Activated T-helper 2 cell treated with anti-CD3 and anti-CD28 coated beads, Interferon-gamma antibody, Interleukin-2, Interleukin-4, amounts not matched to agents 10 μg/mL and 5 μg/mL and 100 μg/mL, durations not matched to agents 14 hours and 24 hours and 36 hours (primary cell): ENCODE results near the gene TMEM231. TPM values are rescaled to one million over a fixed set of nuclear protein-coding genes. Genes with fewer than 3 reads are reported as not detected.
"Not testable (repeated sequence)": the region's sequence is repeated elsewhere in the genome, so short reads cannot be mapped to it uniquely, and the experiment has no call there.

ENCODE experiments used
- DNase-seq: peaks from one replicate; pipeline ENCODE4 v3.0.0; 2021; ENCODE audit warnings: low spot score
- H3K27ac Mint-ChIP-seq: one replicate; pipeline ENCODE4 v1.8.0; 2021; ENCODE audit warnings: mixed read lengths
- H3K27me3 Mint-ChIP-seq: one replicate; pipeline ENCODE4 v1.8.0; 2021; ENCODE audit warnings: low read depth, mixed read lengths
- H3K36me3 Mint-ChIP-seq: one replicate; pipeline ENCODE4 v1.8.0; 2021; ENCODE audit warnings: low read depth, mixed read lengths
- H3K4me1 Mint-ChIP-seq: one replicate; pipeline ENCODE4 v1.8.0; 2021; ENCODE audit warnings: low read depth, mixed read lengths
- H3K4me3 Mint-ChIP-seq: one replicate; pipeline ENCODE4 v1.8.0; 2021; ENCODE audit warnings: low read depth, mild to moderate bottlenecking, moderate library complexity, mixed read lengths
- H3K9me3 Mint-ChIP-seq: one replicate; pipeline ENCODE4 v1.8.0; 2021; ENCODE audit warnings: mixed read lengths
- intact Hi-C: fragments of 100-400 bp; cut with micrococcal nuclease; formaldehyde crosslinking; loops from one replicate; pipeline ENCODE4 v1.15.1; 2023
- total RNA-seq: library from RNA; stranded (reverse); gene quantifications from 2 replicates; pipeline ENCODE4 v1.2.3, GENCODE V29; 2022

Gene TMEM231
- total RNA-seq, 1 donor from 2014 or later, result 3.4 TPM

DNA sequence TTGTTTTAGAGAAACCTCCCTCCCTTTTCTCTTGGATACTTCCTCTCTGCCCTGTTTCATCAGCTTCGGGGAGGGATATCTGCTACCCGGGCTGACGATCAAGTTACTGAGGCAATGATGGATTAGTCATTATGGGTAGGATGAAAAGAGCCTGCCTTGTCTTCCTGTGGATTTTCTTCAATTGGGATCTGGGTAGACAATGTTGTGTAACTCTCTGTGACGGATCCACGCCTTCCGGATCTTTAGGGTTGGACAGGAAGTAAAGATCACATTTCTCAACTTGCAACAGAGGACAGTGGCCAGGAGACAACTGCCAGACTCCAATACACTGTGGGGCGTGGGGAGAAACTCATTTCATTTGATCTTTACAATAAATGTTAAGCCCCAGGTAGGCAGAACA is 49.5 kb downstream of the TMEM231 start:
- H3K4me1 Mint-ChIP-seq, result peaks cover 3% of the 10 kb centered on the region
- H3K36me3 Mint-ChIP-seq, result no peaks in the 10 kb centered on the region
- peaks cover 7% of the 10 kb centered on the region for H3K27me3 Mint-ChIP-seq
- intact Hi-C loops, result no loop called here
- H3K9me3 Mint-ChIP-seq, result no peaks in the 10 kb centered on the region
- DNase-seq, result no peak
- no peak overlapping the region for H3K27ac Mint-ChIP-seq
- H3K4me3 Mint-ChIP-seq, result no peak overlapping the region

DNA sequence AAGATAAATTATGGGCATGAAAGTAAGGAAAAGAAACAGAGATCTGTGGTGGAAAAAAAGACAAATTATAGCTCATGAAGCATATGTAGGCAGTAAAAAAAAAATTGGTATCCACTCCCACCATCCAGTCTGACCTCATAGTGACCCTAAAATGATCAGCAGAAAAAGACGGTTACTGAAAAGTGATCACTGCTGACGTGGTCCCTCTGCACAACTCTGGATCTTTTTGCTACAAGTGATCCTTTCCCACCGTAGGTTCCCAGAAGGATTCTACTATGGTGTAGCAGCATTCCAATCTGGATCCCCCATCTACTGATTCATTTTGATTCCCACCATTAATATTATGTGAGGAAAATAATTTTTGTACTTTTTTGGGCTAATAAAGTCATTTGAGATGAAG is 49.9 kb downstream of the TMEM231 start:
- Mint-ChIP-seq H3K9me3 (no peaks in the 10 kb centered on the region), H3K27me3 (peaks cover 7% of the 10 kb centered on the region), H3K4me3 (no peak overlapping the region), H3K4me1 (peaks cover 3% of the 10 kb centered on the region), H3K27ac (no peak overlapping the region), H3K36me3 (no peaks in the 10 kb centered on the region)
- intact Hi-C loops, result no loop called here
- DNase-seq, result no peak

DNA sequence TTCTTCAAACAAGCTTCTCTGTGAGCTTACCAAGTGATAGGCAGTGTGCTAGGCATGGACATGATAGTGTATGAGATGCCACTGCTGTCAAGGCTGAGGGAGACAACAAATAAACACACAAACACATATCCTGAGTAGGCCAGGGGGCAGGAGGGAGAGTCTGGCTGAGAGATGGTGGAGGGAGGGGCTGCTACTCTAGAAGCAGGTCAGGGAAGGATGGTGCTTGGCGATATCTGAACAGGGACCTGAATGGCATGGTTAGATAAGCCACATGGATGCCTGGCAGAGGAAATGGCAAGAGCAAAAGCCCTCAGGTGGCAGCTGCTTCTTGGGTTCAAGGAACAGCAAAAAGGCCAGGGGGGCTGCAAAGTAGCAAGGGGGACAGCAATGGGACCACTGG is 52.3 kb downstream of the TMEM231 start:
- Mint-ChIP-seq H3K27me3 (peaks cover 12% of the 10 kb centered on the region), H3K27ac (no peak overlapping the region), H3K9me3 (no peaks in the 10 kb centered on the region)

DNA sequence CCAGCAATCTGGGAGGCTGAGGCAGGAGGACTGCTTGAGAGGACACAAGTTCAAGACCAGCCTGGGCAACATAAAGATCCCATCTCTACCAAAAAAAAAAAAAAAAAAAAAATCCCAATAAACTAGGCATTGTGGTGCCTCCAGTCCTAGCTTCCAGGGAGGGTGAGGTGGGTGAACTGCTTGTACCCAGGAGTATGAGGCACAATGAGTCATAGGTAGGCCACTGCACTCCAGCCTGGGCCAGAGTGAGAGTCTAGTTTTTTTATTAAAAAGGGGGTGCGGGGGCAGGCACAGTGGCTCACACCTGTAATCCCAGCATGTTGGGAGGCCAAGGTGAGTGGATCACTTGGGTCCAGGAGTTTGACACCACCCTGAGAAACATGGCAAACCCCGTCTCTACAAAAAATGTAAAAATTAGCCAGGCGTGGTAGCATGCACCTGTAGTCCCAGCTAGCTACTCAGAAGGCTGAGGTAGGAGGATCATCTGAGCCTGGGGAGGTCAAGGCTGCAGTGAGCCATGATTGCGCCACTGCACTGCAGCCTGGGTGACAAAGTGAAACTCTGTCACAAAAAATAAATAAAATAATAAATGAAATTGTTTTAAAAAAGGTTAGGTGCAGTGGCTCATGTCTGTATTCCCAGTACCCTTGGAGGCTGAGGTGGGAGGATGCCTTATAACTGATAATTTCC is 53.0 kb downstream of the TMEM231 start:
- H3K27ac Mint-ChIP-seq, result no peak overlapping the region
- H3K4me3 Mint-ChIP-seq, result no peak overlapping the region
- intact Hi-C loops, result no loop called here
- no peaks in the 10 kb centered on the region for H3K9me3 Mint-ChIP-seq
- DNase-seq, result no peak
- H3K27me3 Mint-ChIP-seq, result peaks cover 10% of the 10 kb centered on the region
- peaks cover 3% of the 10 kb centered on the region for H3K4me1 Mint-ChIP-seq
- no peaks in the 10 kb centered on the region for H3K36me3 Mint-ChIP-seq

More for the DNA sequence above, 52.3 kb downstream of the TMEM231 start:
- intact Hi-C loops, result no loop called here
- Mint-ChIP-seq H3K4me3 (no peak overlapping the region), H3K4me1 (peaks cover 3% of the 10 kb centered on the region), H3K36me3 (no peaks in the 10 kb centered on the region)
- DNase-seq, result no peak

DNA sequence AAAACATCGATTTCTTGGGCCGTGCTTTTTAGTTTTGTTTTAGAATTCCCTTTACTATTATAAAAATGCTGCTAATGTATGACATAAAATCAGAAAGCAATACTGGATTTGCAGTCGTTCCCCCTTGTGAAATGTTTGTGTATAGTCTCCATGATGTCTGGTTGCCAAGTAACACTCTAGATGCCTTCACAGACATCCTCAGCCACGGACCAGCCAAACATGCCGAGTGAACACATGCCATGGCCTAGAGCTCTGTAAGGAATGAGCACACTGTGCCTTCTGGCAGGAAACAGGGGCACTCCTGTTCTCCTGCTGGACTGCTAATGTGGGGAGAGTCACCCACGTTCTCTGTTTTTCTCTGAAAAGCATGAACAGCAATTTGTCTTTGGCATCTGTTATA is 54.2 kb downstream of the TMEM231 start:
- H3K36me3 Mint-ChIP-seq, H3K4me3 Mint-ChIP-seq, intact Hi-C loops, DNase-seq, H3K9me3 Mint-ChIP-seq, H3K27ac Mint-ChIP-seq, H3K4me1 Mint-ChIP-seq: not testable (repeated sequence)
- peaks cover 20% of the 10 kb centered on the region for H3K27me3 Mint-ChIP-seq

DNA sequence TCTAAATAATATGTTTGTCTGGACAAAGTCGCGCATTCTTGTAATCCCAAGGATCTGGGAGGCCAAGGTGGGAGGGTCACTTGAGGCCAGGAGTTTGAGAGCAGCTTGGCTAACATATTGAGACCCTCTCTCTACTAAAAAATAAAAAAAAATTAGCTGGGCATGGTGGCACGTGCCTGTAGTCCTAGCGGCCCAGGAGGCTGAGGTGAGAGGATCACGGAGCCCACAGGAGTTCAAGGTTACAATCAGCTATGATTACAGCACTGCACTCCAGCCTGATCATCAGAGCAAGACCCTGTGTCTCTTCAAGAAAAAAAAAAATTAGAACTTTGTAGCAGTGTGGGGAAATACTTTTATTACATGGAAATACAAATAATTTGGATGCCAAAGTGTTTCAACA is 54.7 kb downstream of the TMEM231 start:
- no peaks in the 10 kb centered on the region for H3K9me3 Mint-ChIP-seq
- H3K4me1 Mint-ChIP-seq, result peaks cover 3% of the 10 kb centered on the region
- no peaks in the 10 kb centered on the region for H3K36me3 Mint-ChIP-seq
- H3K27me3 Mint-ChIP-seq, result peaks cover 16% of the 10 kb centered on the region
- intact Hi-C loops, result no loop called here
- H3K4me3 Mint-ChIP-seq, result no peak overlapping the region
- H3K27ac Mint-ChIP-seq, result no peak overlapping the region
- DNase-seq, result no peak

DNA sequence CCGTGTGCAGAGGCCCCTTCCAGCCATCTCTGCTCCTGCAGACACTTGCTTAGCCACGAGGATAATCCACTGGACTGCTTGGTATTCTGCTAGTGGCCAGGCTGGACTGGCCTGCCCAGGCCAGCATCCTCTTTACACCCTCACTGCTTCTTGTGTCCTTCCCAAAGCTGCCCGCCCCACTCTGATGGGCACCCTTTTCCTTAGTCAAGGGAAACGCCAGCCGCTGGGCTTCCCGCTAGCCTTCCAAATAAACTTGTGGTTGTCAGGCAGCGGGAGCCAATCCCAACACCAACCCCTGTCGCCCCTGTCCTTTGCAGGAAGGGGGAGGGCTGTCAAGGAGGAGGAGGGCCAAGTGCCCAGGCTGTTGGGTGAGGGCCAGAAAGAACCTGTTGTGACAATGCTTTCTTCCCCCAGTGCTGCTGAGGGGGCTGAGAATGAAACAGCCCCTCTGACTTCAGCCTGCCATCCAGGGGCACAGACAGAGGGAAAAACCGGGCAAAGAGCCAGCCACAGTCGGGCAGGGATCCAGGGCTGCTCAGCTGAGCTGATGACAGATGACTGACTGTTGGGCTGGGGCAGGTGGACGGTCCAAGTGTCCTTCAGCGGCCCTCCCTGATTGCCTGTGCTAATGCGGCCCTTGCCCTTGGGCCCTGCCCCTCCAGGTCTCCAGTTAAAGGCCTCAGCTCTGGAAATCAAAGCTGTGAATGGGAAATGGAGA is 57.3 kb downstream of the TMEM231 start:
- H3K27ac Mint-ChIP-seq, intact Hi-C loops, H3K4me1 Mint-ChIP-seq, H3K4me3 Mint-ChIP-seq, H3K36me3 Mint-ChIP-seq, DNase-seq, H3K9me3 Mint-ChIP-seq: not testable (repeated sequence)
- peaks cover 26% of the 10 kb centered on the region for H3K27me3 Mint-ChIP-seq

DNA sequence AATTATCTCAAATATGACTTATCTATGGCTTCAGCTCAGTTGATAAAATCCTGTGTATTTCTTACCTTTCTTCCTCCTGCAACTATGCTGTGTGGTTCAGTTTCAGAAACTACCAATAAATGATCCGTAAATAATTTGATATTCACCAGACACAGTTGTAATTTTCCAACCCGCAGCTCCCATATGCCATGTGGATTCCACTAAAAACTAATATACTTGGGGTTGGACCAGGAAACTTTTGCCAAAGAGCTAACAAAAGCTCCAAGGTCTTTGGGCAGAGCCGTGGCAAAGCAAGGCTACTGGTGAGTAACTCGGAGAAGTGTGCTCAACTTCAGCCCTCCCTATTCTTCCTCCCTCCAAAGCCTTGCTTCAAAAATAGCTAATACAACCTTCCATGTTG is 58.5 kb downstream of the TMEM231 start:
- Mint-ChIP-seq H3K27ac (no peak overlapping the region), H3K27me3 (peaks cover 32% of the 10 kb centered on the region), H3K4me3 (no peak overlapping the region), H3K36me3 (no peaks in the 10 kb centered on the region), H3K9me3 (no peaks in the 10 kb centered on the region), H3K4me1 (peaks cover 2% of the 10 kb centered on the region)
- no peak for DNase-seq
- intact Hi-C loops, result no loop called here

DNA sequence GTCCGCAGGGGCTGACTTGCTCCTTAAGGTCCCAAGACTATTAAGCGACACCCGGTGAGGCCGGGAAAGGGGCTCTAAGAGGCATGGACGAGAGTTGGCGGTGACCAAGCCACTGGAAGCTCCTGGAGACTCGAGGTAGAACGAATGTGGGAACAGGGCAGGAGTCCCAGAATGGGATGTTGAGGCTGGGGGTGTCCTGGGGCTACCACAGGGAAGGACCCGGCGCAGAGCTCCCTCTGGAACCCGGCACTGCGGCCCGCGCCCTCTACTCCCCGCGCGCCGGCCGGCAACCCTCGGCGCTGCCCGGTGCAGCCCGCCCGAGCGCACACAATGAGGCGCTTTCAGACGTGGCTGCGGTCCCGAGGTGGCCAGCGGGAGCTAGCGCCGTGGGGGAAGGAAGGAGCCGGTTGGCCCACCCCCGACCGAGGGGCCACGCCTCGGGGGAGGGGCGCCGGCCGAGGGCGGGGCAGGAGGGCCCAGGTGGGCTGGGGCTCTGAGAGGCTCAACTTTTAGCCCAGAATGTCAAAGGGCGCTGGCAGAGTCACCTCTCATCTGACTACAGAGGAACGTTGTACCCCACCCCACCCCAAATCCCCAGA is 60.9 kb downstream of the TMEM231 start, which contains the start of gene CHST6:
TSS of gene CHST6 (minus strand) at position 366 of the 599 bp plus-strand sequence. CDS start 15,613 bp downstream, outside the sequence.
- no peak within 1 kb of the TSS for H3K4me3 Mint-ChIP-seq

DNA sequence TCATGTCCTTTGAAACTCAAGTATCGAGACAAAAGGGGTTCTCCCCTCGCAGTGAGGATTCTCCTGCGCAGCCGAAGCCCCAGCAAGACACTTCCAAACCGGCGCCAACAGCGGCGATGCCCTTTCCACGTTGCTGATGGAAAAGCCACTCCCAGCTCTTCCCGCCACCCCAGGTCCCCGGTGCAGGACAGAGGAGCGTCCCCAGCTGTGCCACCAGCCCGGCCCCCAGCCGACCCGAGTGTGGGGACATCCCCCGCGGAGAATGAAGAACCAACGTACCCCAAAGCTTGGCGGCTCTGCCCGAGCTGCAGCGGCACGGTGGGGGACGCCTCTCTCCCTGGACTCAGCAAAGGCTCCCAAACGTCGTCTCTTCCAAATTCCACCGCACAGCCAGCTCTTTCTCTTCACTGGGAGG is 61.4 kb downstream of the TMEM231 start:
- DNase-seq, result no peak
- Mint-ChIP-seq H3K27ac (no peak overlapping the region), H3K4me1 (peaks cover 2% of the 10 kb centered on the region), H3K36me3 (no peaks in the 10 kb centered on the region), H3K4me3 (no peak overlapping the region), H3K27me3 (peaks cover 29% of the 10 kb centered on the region), H3K9me3 (no peaks in the 10 kb centered on the region)
- intact Hi-C loops, result no loop called here

More for the DNA sequence above, 60.9 kb downstream of the TMEM231 start, which contains the start of gene CHST6:
- H3K27me3 Mint-ChIP-seq, result peaks cover 32% of the 10 kb centered on the region
- no peaks in the 10 kb centered on the region for H3K36me3 Mint-ChIP-seq
- DNase-seq, result no peak
- H3K4me1 Mint-ChIP-seq, result peaks cover 2% of the 10 kb centered on the region
- no peak within 1 kb of the TSS for H3K27ac Mint-ChIP-seq
- no peaks in the 10 kb centered on the region for H3K9me3 Mint-ChIP-seq
- intact Hi-C loops, result no loop called here

DNA sequence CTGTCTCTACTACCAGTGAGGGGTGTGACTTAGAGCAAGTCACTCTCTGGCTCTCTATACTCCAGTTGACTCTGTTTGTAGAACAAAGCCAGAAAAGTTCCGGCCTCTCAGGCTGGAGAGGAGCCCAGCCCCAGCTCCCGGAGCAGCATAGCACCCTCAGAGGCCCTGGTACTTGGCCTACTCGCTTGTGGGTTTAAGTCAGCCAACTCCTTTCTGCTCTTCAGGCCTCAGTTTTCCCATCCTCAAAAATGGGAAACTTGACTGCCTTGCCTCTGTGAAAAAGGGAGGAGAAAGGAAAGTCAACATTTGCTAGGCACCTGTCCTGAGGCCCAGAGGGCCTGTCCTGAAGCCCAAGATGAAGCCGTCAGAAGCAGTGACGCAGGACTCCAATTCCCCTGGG is 61.9 kb downstream of the TMEM231 start:
- peaks cover 2% of the 10 kb centered on the region for H3K4me1 Mint-ChIP-seq
- intact Hi-C loops, result no loop called here
- no peak overlapping the region for H3K4me3 Mint-ChIP-seq
- H3K9me3 Mint-ChIP-seq, result no peaks in the 10 kb centered on the region
- H3K36me3 Mint-ChIP-seq, result no peaks in the 10 kb centered on the region
- no peak for DNase-seq
- peaks cover 27% of the 10 kb centered on the region for H3K27me3 Mint-ChIP-seq
- H3K27ac Mint-ChIP-seq, result no peak overlapping the region

DNA sequence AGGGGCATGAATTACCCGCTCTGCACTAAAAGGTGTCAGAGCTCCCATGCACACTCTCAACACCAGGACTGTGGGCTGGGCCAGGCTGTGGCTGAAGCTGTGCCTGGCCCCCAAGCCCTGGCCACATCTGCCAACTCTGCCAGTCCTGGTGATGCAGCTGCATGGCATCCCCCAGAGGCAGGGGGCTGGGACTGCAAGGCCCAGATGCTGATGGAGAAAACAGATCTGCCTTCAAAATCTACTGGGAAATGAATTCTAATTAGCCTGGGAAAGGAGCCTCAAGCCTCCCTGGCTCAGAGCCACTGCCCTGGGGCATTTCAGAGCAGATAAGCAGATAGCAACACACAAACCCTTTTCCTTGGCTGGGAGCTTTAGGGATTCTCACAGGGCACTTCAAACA is 64.2 kb downstream of the TMEM231 start:
- Mint-ChIP-seq H3K36me3 (no peaks in the 10 kb centered on the region), H3K27ac (no peak overlapping the region), H3K27me3 (peaks cover 17% of the 10 kb centered on the region), H3K9me3 (no peaks in the 10 kb centered on the region), H3K4me3 (no peak overlapping the region), H3K4me1 (peaks cover 2% of the 10 kb centered on the region)
- DNase-seq, result no peak
- intact Hi-C loops, result no loop called here

DNA sequence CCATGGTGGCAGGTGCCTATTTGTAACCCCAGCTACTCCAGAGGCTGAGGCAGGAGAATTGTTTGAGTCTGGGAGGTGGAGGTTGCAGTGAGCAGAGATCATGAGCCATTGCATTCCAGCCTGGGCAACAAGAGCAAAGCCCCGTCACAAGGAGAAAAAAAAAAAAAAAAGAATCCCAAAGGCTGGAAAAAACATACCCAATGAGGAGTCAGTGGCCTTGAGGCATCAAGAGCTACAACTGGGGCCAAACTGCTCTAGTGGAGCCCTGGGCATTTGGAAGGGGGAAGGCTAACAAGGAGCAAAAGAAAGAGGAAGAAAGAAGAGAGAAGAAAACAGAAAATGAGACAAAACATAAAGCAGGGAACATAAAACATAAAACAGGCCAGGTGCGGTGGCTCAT is 67.7 kb downstream of the TMEM231 start:
- intact Hi-C loops, result no loop called here
- Mint-ChIP-seq H3K27me3 (peaks cover 3% of the 10 kb centered on the region), H3K9me3 (no peaks in the 10 kb centered on the region), H3K4me3 (no peak overlapping the region), H3K4me1 (no peaks in the 10 kb centered on the region), H3K27ac (no peak overlapping the region), H3K36me3 (no peaks in the 10 kb centered on the region)
- DNase-seq, result no peak
